CD1c-positive myeloid dendritic cell (primary cell): ENCODE measurements around the gene MTMR12.

ENCODE experiments used
- DNase-seq: peaks from one replicate; pipeline ENCODE4 v3.0.0-alpha.2; 2016; ENCODE audit errors: extremely low spot score

Gene MTMR12

DNA sequence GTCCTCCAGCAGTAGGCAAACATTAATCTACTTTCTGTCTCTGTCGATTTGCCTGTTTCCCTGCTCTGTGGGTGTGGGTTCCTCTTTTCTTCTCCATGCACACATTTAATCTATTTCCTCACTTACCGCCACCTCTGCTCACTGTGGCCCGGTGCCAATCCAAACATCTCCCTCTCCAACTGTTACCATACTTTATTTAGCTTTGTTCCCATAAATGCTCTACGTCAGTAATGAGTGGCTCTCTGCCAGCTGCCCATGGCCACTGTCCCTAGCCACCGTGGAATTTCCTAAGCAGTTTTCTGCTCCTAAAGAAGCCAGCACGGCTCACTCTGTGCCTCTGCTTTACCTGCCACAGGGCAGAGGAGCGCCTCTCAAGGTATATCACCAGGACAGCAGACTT lies 119.1 kb downstream of the MTMR12 start:
- DNase-seq = peak; percentile 68

DNA sequence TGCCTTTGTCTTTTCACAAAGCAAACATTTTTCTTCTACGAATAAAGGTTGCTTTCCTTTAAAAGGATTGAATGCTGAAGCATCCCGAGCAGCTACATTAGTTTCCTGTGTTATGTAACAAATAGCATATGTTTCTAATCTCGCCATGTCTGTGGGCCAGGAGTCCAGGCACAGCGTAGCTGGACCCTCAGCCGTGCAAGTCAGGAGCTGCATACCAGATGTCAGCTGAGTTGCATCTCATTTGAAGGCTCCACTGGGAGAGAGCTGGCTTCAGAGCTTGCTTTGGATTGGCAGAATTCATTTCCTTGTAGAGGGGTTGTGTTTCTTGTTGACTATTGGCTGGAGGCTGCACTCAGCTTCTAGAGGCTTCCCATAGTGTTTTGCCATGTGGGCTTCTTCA lies 122.6 kb downstream of the MTMR12 start:
- DNase-seq = no peak

DNA sequence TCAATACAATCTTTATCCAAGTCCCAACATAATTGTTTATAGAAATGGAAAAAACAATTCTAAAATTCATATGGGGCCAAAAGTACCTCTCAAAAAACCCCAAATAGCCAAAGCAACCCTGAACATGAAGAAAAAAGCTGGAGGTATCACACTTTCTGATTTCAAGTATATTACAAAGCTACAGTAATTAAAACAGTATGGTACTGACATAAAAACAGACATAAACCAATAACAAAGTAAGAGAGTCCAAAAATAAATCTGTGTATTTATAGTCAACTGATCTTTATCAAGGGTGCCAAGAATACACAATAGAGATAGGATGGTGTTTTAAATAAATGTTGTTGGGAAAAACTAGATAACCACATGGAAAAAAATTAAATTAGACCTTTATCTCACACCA lies 125.1 kb downstream of the MTMR12 start:
- DNase-seq = no peak

DNA sequence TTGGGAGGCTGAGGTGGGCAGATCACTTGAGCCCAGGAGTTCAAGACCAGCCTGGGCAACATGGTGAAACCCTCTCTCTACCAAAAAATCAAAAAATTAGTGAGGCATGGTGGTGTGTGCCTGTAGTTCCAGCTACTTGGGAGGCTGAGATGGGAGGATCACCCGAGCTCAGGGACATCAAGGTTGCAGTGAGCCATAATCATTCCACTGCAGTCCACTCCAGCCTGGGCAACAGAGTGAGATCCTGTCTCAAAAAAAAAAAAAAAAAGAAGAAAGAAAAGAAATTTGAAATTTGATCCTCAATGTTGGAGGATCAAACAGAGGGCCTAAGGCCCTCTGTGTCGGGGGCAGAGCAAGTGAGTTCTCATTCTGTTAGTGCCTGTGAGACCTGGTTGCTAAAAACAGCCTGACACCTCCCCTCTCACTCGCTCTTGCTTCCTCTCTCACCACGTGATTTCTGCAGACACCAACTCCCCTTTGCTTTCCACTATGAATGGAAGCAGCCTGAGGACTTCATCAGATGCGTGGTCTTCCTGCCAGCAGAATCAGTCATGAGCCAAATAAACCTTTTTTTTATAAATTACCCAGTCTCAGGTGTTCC lies 130.2 kb downstream of the MTMR12 start:
- no peak for DNase-seq
